ENCODE data around the gene ENTHD1.
"Not testable (repeated sequence)": the region's sequence is repeated elsewhere in the genome, so short reads cannot be mapped to it uniquely, and the experiment has no call there.

ENTHD1 gene

DNA sequence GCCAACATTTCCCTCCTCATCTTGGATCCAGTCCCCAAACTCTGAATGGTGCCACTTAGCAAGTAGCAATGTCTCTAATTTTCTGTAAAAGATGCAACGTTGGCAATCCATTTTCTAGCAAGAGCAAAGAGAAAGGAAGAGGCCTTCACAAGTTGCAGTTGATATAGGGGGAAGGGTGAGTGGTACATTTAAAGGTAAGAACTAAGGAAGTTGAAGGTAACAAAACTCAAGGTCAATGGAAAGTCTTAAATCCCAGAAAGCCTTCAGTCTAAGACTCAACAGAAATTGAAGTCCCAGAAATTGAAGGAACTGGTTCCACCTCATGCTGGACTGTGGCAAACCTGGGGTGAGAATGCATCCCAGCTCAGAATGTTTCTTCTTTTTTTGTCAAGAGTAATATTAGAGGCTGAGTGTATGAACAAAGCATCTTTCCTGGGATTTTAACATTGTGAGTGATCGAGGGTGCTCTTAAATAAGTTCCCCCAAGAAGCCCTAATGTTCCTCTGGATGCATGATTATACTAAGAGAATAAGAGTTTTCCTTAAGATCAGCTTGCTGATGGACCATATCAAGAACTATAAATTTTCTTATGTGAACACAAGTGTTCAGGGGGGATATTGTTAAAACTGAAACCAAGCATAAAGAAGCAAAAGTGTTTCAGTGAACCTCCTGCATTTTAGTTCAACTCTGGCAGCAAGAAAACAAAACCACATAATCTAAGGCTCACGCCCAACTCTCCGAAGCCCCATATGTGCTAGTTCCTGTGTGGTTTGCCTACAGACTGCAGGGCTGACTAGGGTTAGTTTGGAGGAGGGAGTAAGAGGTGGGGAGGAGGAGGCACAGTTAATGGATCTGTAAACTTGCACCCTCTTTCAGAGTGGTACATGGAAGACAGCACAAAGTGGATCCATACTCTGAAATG is 7.0 kb upstream of the ENTHD1 start, which contains the start of gene GRAP2:
TSS of gene GRAP2 (plus strand) at position 779 of the 922 bp plus-strand sequence. CDS start 46,023 bp downstream, outside the sequence.
- DNase-seq (ENCODE audit: insufficient read length, low spot score): no peak
- TF ChIP-seq, protein P1, sequence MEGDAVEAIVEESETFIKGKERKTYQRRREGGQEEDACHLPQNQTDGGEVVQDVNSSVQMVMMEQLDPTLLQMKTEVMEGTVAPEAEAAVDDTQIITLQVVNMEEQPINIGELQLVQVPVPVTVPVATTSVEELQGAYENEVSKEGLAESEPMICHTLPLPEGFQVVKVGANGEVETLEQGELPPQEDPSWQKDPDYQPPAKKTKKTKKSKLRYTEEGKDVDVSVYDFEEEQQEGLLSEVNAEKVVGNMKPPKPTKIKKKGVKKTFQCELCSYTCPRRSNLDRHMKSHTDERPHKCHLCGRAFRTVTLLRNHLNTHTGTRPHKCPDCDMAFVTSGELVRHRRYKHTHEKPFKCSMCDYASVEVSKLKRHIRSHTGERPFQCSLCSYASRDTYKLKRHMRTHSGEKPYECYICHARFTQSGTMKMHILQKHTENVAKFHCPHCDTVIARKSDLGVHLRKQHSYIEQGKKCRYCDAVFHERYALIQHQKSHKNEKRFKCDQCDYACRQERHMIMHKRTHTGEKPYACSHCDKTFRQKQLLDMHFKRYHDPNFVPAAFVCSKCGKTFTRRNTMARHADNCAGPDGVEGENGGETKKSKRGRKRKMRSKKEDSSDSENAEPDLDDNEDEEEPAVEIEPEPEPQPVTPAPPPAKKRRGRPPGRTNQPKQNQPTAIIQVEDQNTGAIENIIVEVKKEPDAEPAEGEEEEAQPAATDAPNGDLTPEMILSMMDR (IDR thresholded peaks at IDR 0.05; ENCODE audit: insufficient read depth, missing control alignments): no peak
- FAIRE-seq: no peak

DNA sequence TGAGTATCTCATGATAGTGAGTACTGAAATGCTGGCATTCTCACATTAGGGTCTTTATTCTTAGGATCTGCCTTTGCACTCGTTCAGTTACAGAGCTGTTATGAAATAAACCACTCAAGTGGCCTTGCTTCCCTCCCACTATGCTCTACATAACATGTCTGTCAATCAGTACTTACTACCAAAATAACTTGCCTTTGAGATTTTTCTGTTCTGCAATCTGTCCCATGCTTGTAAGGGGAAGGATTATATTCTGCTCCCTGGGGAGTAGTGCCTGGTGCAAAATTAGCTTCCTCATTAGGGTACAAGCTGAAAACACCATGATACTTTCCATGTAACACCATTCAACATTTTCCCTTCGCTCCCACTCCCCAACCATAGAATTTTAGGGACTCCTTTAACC is 5.4 kb upstream of the ENTHD1 start:
- DNase-seq (ENCODE audit: insufficient read length, low spot score) (no peak), FAIRE-seq (no peak)
- TF ChIP-seq, protein P1 (IDR thresholded peaks at IDR 0.05; ENCODE audit: insufficient read depth, missing control alignments): no peak

GRCh38 chr22:39897841-39898240 is 4.3 kb upstream of the ENTHD1 start:
- DNase-seq (ENCODE audit: insufficient read length, low spot score): no peak

GRCh38 chr22:39896313-39896996 is 2.9 kb upstream of the ENTHD1 start:
- no peak for DNase-seq (ENCODE audit: insufficient read length, low spot score)
- no peak for FAIRE-seq
- TF ChIP-seq, protein P1 (IDR thresholded peaks at IDR 0.05; ENCODE audit: insufficient read depth, missing control alignments): no peak

More at GRCh38 chr22:39897841-39898240, 4.3 kb upstream of the ENTHD1 start:
- FAIRE-seq: no peak
- TF ChIP-seq, protein P1 (IDR thresholded peaks at IDR 0.05; ENCODE audit: insufficient read depth, missing control alignments): no peak

- DNase-seq (ENCODE audit: insufficient read length, low spot score) (no peak), FAIRE-seq (no peak)
- TF ChIP-seq, protein P1 (IDR thresholded peaks at IDR 0.05; ENCODE audit: insufficient read depth, missing control alignments): no peak
Measured at GRCh38 chr22:39895682-39896081, 2.1 kb upstream of the ENTHD1 start.

DNA sequence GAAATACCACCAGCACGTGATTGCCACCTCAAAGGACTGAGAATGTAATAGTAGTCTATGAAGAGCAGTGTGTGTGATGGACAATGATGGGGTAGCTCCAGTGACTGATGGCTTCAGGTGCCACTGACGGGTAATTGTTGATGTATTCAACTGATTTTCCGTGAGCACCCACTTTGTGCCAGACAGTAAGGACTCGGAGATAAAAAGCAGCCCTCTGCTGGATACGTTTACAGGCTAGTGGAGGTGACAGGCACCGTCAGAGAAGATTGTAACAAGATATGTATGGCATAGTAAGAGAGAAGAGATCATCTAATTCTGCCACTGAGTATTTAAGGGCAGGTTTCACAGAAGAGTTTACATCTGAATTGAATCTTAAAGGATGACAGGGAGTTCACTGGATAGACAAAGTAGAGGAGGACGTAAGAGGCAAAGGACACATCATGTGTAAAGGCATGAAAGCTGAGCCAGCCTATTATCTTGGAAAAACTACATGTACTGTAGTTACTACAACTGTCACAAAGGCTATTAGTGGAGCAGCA is 1.1 kb upstream of the ENTHD1 start:
- FAIRE-seq (no peak), DNase-seq (ENCODE audit: insufficient read length, low spot score) (no peak)
- TF ChIP-seq, protein P1 (IDR thresholded peaks at IDR 0.05; ENCODE audit: insufficient read depth, missing control alignments): no peak

DNA sequence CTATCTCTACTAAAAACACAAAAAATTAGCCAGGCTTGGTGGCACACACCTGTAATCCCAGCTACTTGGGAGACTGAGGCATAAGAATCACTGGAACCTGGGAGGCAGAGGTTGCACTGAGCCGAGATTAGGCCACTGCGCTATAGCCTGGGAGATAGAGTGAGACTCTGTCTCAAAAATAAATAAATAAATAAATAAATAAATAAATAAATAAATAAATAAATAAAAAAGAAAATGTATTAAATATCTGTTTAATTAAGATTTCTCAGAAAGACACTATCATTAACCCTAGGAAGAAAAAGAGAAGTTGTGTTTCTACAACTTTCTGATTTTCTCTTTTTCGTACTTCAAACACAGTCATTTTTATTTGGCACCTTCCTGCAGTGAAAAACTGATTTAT is 3.6 kb downstream of the ENTHD1 start:
- DNase-seq (ENCODE audit: insufficient read length, low spot score); FAIRE-seq: not testable (repeated sequence)
